OCI-LY7 (cell line): ENCODE measurements around the gene ADGRF1. TPM values are rescaled to one million over a fixed set of nuclear protein-coding genes. Genes with fewer than 3 reads are reported as not detected.

Experiments used
- BruUV-seq: library from RNA; stranded (reverse); fragments of 400-500 nt; replicated peaks from 2 replicates; lab custom pipeline; 2021; lab: Mats Ljungman, UMichigan
- CTCF ChIA-PET: fragments of 300-600 bp; sonication (Branson Sonifier 250); formaldehyde crosslinking; loops from one replicate; lab custom pipeline; 2022; ENCODE audit warnings: antibody characterized with exemption; ENCODE audit not compliant: unreplicated experiment; lab: Charles Lee
- POLR2A ChIA-PET: fragments of 300-600 bp; sonication (Branson Sonifier 250); formaldehyde crosslinking; loops from one replicate; lab custom pipeline; 2022; ENCODE audit warnings: antibody characterized with exemption; lab: Charles Lee
- DNase-seq: peaks from one replicate; pipeline ENCODE4 v3.0.0-alpha.2; 2015; ENCODE audit warnings: low spot score
- H2AFZ ChIP-seq: fragments of 200-600 bp; sonication (generic), shearing (Covaris generic); 2 replicates; pipeline ENCODE4 v1.6.1; 2014; ENCODE audit warnings: mild to moderate bottlenecking, antibody characterized with exemption, low read length, moderate library complexity
- H3K27ac ChIP-seq: fragments of 200-600 bp; sonication (generic); 2 replicates; pipeline ENCODE4 v1.5.1; 2014; ENCODE audit warnings: mixed run types, low read depth, mild to moderate bottlenecking, moderate library complexity, low read length, inconsistent platforms; ENCODE audit not compliant: poor library complexity, severe bottlenecking
- H3K36me3 ChIP-seq: fragments of 200-600 bp; sonication (generic); 2 replicates; pipeline ENCODE4 v1.6.1; 2014; ENCODE audit warnings: mild to moderate bottlenecking, antibody characterized with exemption, low read length, moderate library complexity, mixed read lengths; ENCODE audit not compliant: insufficient read depth
- H3K4me1 ChIP-seq: fragments of 200-600 bp; sonication (generic); 2 replicates; pipeline ENCODE4 v1.5.1; 2014; ENCODE audit warnings: mild to moderate bottlenecking, low read length; ENCODE audit not compliant: insufficient read depth, poor library complexity, severe bottlenecking
- H3K4me2 ChIP-seq: fragments of 200-600 bp; sonication (generic); 2 replicates; pipeline ENCODE4 v1.6.1; 2014; ENCODE audit warnings: mild to moderate bottlenecking, low read length
- H3K4me3 ChIP-seq: fragments of 200-600 bp; sonication (generic); 2 replicates; pipeline ENCODE4 v1.5.1; 2014; ENCODE audit warnings: mild to moderate bottlenecking, low read depth, low read length; ENCODE audit not compliant: poor library complexity, severe bottlenecking
- H3K79me2 ChIP-seq: fragments of 200-600 bp; sonication (generic); 2 replicates; pipeline ENCODE4 v1.6.1; 2016; ENCODE audit warnings: low read depth, mild to moderate bottlenecking, low read length, moderate library complexity, mixed read lengths; ENCODE audit not compliant: insufficient read depth
- H3K9me2 ChIP-seq: fragments of 200-600 bp; sonication (generic); 2 replicates; pipeline ENCODE4 v1.6.1; 2016; ENCODE audit warnings: mild to moderate bottlenecking, low read length, mixed read lengths; ENCODE audit not compliant: insufficient read depth
- H3K9me3 ChIP-seq: fragments of 200-600 bp; sonication (generic); 2 replicates; pipeline ENCODE4 v1.6.1; 2014; ENCODE audit warnings: mild to moderate bottlenecking, mixed run types, low read length, mixed read lengths
- H4K20me1 ChIP-seq: fragments of 200-600 bp; sonication (generic); 2 replicates; pipeline ENCODE4 v1.6.1; 2014; ENCODE audit warnings: mild to moderate bottlenecking, antibody characterized with exemption, low read length, moderate library complexity, mixed read lengths; ENCODE audit not compliant: insufficient read depth
- EZH2phosphoT487 ChIP-seq: fragments of 200-600 bp; sonication (generic); IDR thresholded peaks from 2 replicates; pipeline ENCODE4 v1.6.1; 2018; ENCODE audit warnings: low read depth, borderline replicate concordance, mild to moderate bottlenecking, mixed run types, antibody characterized with exemption, low read length, moderate library complexity, mixed read lengths
- intact Hi-C: fragments of 100-400 bp; cut with micrococcal nuclease; formaldehyde crosslinking; loops from one replicate; pipeline ENCODE4 v1.10.0; 2022; ENCODE audit not compliant: unreplicated experiment
- total RNA-seq, 2 experiments: library from RNA; depleted of rRNA in 1 of 2; stranded (reverse); fragments of >200 nt in 1 of 2; shearing (Covaris generic) in 1 of 2; gene quantifications; 2 replicates each; pipeline ENCODE4 v1.2.3, GENCODE V29; 2014 to 2022
- TF ChIP-seq, protein P1 (sequence below): fragments of 200-600 bp; sonication (generic); conservative IDR thresholded peaks from 2 replicates; pipeline ENCODE4 v1.5.1; 2014; ENCODE audit warnings: mild to moderate bottlenecking, antibody characterized with exemption, low read length, moderate library complexity, mixed read lengths

The ADGRF1 gene
- total RNA-seq, 2 experiments from 2014 or later: not detected

DNA sequence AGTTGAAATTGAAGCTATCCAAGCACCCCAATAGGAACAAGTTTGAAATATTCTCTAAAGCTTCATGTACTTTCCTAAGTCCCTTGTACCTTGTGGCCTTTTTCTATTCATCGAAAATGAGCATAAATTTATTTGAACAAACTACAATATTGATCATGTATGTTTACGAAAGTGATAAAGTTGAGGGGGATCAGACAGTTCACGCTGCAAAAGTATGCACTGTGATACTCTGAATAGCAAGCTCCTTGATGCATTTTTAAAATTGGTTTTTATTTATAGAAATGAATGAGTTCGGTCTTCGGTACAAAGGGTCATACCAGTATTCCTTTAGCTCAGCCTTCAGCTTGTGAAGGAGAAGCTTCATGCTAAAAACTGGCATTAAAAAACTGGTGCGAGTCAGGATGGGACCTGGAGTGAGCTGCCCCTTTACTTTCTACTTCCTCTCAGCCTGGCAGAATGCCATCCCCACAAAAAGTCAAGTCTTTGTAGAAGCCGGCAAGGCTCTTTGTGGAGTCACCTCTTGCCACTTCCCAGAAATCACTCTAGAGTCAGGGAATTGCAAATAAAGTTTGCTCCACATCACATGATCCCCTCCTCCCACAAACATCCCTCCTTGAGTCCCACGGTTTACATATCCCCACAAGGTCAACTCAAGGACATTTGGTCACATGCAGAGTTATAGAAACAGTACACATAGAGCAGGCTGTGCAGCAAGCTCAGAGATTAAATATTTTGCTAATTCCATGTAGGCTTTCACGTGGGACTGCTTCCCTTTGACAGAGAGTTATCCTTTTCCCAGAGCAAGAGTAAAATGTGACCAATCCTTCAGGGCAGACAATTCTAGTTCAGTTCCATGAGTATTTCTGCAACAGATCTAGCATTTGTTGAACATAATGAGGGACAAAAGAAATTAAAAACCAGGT lies 34.6 kb upstream of the ADGRF1 start:
- Histone ChIP-seq H3K4me3 (no peak overlapping the region), H3K4me1 (no peaks in the 10 kb centered on the region), H3K9me3 (no peaks in the 10 kb centered on the region), H3K4me2 (no peak overlapping the region), H3K36me3 (no peaks in the 10 kb centered on the region), H3K79me2 (no peaks in the 10 kb centered on the region), H4K20me1 (no peaks in the 10 kb centered on the region), H2AFZ (no peak overlapping the region), H3K27ac (no peak overlapping the region), H3K9me2 (no peaks in the 10 kb centered on the region)
- DNase-seq: no peak
- no TSS peak for BruUV-seq
- intact Hi-C loops: no loop called here
- ChIA-PET POLR2A (interaction anchor here (0.5 to 1.3 kb wide), 5 partner anchors 9 to 651 kb away, joined by 3 to 5 read pairs (median 3); no protein-coding TSS in a partner anchor), CTCF (no interaction called here)
- TF ChIP-seq, protein P1, sequence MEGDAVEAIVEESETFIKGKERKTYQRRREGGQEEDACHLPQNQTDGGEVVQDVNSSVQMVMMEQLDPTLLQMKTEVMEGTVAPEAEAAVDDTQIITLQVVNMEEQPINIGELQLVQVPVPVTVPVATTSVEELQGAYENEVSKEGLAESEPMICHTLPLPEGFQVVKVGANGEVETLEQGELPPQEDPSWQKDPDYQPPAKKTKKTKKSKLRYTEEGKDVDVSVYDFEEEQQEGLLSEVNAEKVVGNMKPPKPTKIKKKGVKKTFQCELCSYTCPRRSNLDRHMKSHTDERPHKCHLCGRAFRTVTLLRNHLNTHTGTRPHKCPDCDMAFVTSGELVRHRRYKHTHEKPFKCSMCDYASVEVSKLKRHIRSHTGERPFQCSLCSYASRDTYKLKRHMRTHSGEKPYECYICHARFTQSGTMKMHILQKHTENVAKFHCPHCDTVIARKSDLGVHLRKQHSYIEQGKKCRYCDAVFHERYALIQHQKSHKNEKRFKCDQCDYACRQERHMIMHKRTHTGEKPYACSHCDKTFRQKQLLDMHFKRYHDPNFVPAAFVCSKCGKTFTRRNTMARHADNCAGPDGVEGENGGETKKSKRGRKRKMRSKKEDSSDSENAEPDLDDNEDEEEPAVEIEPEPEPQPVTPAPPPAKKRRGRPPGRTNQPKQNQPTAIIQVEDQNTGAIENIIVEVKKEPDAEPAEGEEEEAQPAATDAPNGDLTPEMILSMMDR: no peak
- no peak for TF ChIP-seq EZH2phosphoT487

- intact Hi-C loops: no loop called here
- Histone ChIP-seq H2AFZ (no peak overlapping the region), H3K9me2 (no peaks in the 10 kb centered on the region), H3K9me3 (no peaks in the 10 kb centered on the region), H3K4me3 (no peak overlapping the region), H3K27ac (no peak overlapping the region), H4K20me1 (no peaks in the 10 kb centered on the region), H3K4me1 (no peaks in the 10 kb centered on the region), H3K79me2 (no peaks in the 10 kb centered on the region), H3K36me3 (no peaks in the 10 kb centered on the region), H3K4me2 (no peak overlapping the region)
- CTCF ChIA-PET: no interaction called here
- no peak for DNase-seq
- no peak for TF ChIP-seq EZH2phosphoT487
- TF ChIP-seq, protein P1: no peak
- BruUV-seq: no TSS peak
- POLR2A ChIA-PET: interaction anchor here (0.6 to 1.3 kb wide), 3 partner anchors 10 to 650 kb away, joined by 3 to 5 read pairs (median 4); no protein-coding TSS in a partner anchor
Measured at GRCh38 chr6:47075741-47076421, 33.7 kb upstream of the ADGRF1 start.
